Measurements from ENCODE around the gene GPRC5B.

GPRC5B gene

GRCh38 chr16:19864566-19864965, 20.1 kb downstream of the GPRC5B start:
- DNase-seq, result no peak

DNA sequence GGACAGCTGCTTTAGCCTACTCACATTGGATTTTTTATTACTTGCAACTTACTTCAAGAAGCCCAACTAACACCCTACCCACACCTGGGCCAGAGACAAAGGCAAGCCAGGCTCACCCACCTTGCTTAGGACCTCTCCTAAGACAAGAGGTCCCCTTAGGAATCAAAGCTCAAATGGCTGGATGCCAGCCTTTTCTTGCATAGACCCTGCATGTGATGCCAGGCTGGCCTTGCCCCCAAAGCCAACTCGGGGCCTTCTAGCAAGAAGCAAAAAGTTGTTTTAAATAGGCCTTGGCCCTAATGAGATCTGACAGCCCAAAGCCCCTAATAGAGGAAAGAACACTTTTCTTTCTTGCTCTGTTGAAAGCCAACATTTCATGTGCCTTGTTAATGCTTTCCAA, 20.7 kb downstream of the GPRC5B start:
- no peak for DNase-seq

- DNase-seq, result no peak
These were observed 22.8 kb downstream of the GPRC5B start for GRCh38 chr16:19861811-19862327.

GRCh38 chr16:19861133-19861532, 23.5 kb downstream of the GPRC5B start:
- no peak for DNase-seq

GRCh38 chr16:19860166-19861041, 24.2 kb downstream of the GPRC5B start:
- DNase-seq, result no peak

DNA sequence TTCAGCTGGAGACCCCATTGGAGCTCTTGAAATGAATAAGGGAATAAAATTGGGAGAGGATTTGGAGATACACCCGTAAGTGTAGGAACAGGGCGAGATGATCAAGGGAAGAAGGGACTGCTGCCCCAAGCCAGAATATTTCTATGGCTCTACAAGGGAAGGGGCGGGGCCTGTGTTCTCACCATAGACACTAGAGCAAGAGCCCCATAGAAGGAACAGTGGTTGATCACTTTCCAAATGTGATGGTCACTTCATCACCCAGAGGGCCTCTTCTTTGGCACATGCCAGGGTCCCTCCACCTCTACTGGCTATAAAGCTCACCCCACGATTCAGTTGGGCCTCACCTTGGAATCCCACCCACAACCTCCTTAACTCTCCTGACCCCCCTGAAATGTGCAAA, 25.0 kb downstream of the GPRC5B start:
- no peak for DNase-seq

DNA sequence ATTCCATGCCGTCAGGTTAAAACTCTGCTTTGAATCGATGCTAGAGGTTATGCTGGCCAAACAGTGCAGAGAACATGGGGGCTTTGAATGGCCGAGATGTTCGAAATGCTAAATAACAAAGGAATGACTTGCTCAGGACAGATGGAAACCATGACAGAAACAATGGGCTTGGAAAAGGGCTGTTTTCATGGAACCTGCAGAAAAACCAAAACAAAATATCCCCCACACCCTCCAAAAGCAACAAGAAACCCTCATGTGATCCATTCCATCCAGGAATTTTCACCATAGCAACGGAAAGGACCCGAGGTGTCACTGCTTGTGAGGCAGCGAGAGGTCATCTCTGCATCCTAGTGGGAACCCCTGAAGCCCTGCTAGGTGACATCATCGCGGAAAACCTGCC, 25.5 kb downstream of the GPRC5B start:
- no peak for DNase-seq

- no peak for DNase-seq
These were observed 26.2 kb downstream of the GPRC5B start for GRCh38 chr16:19858340-19859018.

GRCh38 chr16:19857593-19858339, 26.9 kb downstream of the GPRC5B start:
- no peak for DNase-seq

GRCh38 chr16:19856120-19856519, 28.5 kb downstream of the GPRC5B start:
- DNase-seq, result no peak

DNA sequence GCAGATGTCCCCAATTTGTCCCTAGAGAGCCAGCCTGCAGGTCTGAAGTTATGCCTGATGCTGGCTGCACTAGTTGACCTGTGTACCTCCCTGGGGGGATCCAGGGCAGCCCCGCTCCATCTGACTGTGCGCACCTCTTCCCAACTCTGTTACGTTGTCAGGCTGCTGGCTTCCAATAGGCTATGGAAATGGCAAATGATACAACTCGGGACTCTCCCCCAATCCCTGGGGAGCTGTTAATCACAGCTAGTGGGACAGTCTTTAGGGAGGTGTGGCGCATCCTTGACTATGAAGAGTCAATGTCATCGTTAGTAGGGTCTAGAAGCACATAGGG, 30.1 kb downstream of the GPRC5B start:
- no peak for DNase-seq

DNA sequence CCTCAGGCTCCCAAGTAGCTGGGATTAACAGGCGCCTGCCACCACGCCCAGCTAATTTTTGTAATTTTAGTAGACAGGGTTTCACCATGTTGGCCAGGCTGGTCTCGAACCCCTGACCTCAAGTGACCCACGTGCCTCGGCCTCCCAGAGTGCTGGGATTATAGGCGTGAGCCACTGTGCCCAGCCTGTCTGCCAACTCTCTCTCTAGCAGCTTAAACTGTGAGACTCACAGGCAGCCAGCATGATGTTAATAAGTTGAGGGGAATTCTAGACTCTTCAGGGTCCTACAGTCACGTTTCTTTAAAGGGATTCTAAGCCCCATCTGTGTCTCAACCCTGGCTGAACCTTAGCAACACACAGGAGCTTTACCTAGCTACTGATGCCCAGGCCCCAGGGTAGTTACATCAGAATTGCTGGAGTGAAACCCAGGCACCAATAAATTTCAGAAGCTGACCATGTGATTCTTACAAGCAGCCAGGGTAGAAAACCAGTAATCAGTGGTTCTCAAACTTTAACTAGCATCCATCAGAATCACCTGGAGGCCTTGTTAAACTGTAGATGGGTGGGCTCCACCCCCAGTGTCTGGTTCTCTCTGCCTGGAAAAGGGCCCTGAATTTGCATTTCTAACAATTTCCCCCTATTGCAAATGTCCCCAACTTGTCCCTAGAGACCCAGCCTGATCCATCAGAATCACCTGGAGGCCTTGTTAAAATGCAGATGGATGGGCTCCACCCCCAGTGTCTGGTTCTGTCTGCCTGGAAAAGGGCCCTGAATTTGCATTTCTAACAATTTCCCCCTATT, 30.7 kb downstream of the GPRC5B start:
- no peak for DNase-seq

- no peak for DNase-seq
These were observed 31.4 kb downstream of the GPRC5B start for GRCh38 chr16:19853132-19853741.

DNA sequence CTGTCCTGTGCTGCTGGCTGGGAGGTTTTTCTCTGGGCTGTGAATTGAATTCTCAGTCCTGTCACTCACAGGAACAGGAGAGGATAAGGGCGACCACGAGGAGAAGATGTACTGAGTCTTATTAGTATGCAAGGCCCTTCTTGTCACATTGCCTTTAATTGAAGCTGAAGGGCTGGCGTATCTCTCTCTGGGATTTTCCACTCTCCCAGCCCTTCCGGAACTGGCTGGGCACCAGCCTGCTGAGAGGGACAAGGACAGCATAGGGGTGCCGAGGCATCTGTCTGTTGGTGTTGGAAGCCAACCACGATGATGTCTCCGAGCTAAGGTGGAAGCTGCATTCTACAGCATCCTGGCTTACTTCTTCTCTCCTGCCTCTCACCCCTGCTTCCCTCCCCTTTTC, 33.2 kb downstream of the GPRC5B start:
- no peak for DNase-seq

DNA sequence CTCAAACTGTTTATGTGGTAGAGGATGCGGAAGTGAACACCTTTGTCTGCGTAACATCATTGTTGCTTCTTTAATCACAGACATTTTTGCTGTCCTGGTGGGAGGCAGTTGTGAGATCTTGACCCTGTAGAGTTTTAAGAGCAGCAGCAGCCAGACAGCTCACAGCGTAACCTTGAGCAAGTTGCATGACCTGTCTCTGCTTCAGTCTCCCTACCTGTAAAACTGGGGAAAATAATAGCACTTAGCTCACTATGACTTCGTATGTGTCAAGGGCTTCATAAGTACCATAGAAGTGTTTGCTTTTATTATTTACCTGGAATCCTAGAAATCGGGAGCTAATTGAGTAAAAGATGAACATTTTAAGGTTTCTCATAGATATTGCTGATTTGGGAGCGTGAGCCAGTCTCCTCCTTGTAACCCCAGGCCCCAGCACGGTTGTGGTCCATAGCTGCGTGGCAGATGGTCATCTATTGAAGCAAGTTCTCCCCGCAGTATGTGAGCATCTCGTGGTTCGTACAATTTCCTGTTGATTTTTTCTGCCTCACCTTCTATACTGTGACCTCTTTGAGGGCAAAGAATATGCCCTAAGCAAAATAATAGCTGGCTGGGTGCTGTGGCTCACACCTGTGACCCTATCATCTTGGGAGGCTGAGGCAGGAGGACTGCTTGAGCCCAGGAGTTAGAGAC, 34.4 kb downstream of the GPRC5B start:
- no peak for DNase-seq

DNA sequence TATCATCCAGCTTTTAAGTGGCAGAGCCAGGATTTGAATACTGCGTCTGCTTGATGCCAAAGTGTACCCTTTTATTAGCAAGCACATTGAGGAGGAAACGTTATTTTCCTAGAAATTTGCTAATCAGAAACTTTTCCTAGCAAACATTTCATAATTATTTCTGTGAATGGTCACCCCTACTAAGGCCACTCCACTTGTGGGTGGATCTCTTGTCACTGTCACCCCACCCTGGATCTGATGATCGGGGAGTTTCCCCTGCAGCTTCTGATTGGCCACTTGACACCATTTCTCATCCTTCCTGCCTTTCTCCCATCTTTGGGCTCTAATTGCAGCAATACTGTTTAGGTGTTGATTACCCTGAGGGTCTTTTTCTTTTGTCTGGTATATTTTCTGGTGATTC, 35.9 kb downstream of the GPRC5B start:
- DNase-seq, result no peak

GRCh38 chr16:19846436-19846835, 38.2 kb downstream of the GPRC5B start:
- DNase-seq, result no peak

- no peak for DNase-seq
These were observed 39.6 kb downstream of the GPRC5B start for GRCh38 chr16:19844945-19845641.

DNA sequence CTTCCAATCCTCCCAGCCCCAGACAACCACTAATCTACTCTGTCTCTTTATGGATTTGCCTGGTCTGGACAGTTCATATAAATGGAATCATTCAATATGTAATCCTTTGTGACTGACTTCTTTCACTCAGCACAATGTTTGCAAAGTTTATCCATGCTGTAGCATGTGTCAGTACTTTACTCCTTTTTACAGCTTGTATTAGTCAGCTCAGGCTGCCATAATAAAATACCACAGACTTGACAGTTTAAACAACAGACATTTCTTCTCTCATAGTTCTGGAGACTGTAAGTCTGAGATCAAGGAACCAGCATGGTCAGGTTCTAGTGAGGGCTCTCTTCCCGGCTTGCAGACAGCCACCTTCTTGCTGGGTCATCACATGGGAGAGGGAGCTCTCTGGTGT, 41.3 kb downstream of the GPRC5B start:
- no peak for DNase-seq

GRCh38 chr16:19842426-19843157, 42.1 kb downstream of the GPRC5B start:
- DNase-seq, result no peak

Data from NK-92 treated with Interleukin-12 subunit alpha and Interleukin-12 subunit beta, amount 100 ng/mL, for 24 hours (cell line).